ENCODE measurements around the gene FTH1. TPM values are rescaled to one million over a fixed set of nuclear protein-coding genes. Genes with fewer than 3 reads are reported as not detected.

FTH1 gene
- total and polyA plus RNA-seq, 4 donors = 592 to 4,630 (median 2,175) TPM

GRCh38 chr11:61972112-61972671 is 4.8 kb upstream of the FTH1 start:
- H3K27ac ChIP-seq (ENCODE audit: low read depth in 1 of 2, low read length in 2 of 2) = peak overlapping the region; percentile 89 to 92
- H3K4me3 ChIP-seq (ENCODE audit: low read depth in 1 of 3, low read length in 3 of 3) = peak overlapping the region; percentile 5 to 33 (median 9)

GRCh38 chr11:61971248-61972111 is 4.0 kb upstream of the FTH1 start:
- WGBS = 26% methylated on average over 16 of the region's 16 CpGs
- Histone ChIP-seq H3K9ac (ENCODE audit: low read depth in 1 of 2, low read length in 2 of 2) (peak overlapping the region in 1 of 2 donors; percentile 94), H3K27ac (ENCODE audit: low read depth in 1 of 2, low read length in 2 of 2) (peak overlapping the region; percentile 89 to 92), H3K36me3 (ENCODE audit: control insufficient read depth in 4 of 4, insufficient read depth in 3 of 4, low read depth in 1 of 4, low read length in 3 of 4) (no peaks in the 10 kb centered on the region), H3K9me3 (ENCODE audit: control insufficient read depth in 4 of 4, low read length in 3 of 4) (no peaks in the 10 kb centered on the region), H3K27me3 (ENCODE audit: control insufficient read depth in 4 of 4, insufficient read depth in 4 of 4, low read length in 3 of 4) (no peaks in the 10 kb centered on the region), H3K4me3 (ENCODE audit: low read depth in 1 of 3, low read length in 3 of 3) (no peak overlapping the region), H3K4me1 (ENCODE audit: control insufficient read depth in 4 of 4, insufficient read depth in 4 of 4, low read length in 3 of 4) (peaks cover 18 to 63% (median 34%) of the 10 kb centered on the region in 4 donors)
- DNase-seq (ENCODE audit: low spot score) = peak; percentile 97
- no peak for TF ChIP-seq GABPA (IDR thresholded peaks at IDR 0.05 in 1 of 2, conservative IDR thresholded peaks at IDR 0.05 in 1 of 2)
- peak; percentile 34 for TF ChIP-seq REST (IDR thresholded peaks at IDR 0.05)
- peak in 1 of 2 donors; percentile 53 for TF ChIP-seq RAD21 (IDR thresholded peaks at IDR 0.05)
- peak; percentile 38 to 67 for TF ChIP-seq RXRA (IDR thresholded peaks at IDR 0.05)
- TF ChIP-seq EGR1 (IDR thresholded peaks at IDR 0.05; ENCODE audit: low read depth in 2 of 2) = peak in 1 of 2 donors; percentile 60
- TF ChIP-seq FOXA1 (IDR thresholded peaks at IDR 0.05) = no peak
- no peak for TF ChIP-seq HNF4G (IDR thresholded peaks at IDR 0.05)
- peak; percentile 90 for TF ChIP-seq SP1 (IDR thresholded peaks at IDR 0.05)
- TF ChIP-seq YY1 (IDR thresholded peaks at IDR 0.05) = peak; percentile 49
- TF ChIP-seq CTCF (IDR thresholded peaks at IDR 0.05; ENCODE audit: low read depth, low read length, missing input control) = no peak
- TF ChIP-seq HNF4A (conservative IDR thresholded peaks at IDR 0.05) = peak; percentile 46 to 62

More at GRCh38 chr11:61972112-61972671, 4.8 kb upstream of the FTH1 start:
- peaks cover 18 to 69% (median 37%) of the 10 kb centered on the region in 4 donors for H3K4me1 ChIP-seq (ENCODE audit: control insufficient read depth in 4 of 4, insufficient read depth in 4 of 4, low read length in 3 of 4)
- TF ChIP-seq RXRA (IDR thresholded peaks at IDR 0.05) (no peak), REST (IDR thresholded peaks at IDR 0.05) (no peak), HNF4A (conservative IDR thresholded peaks at IDR 0.05) (peak in 1 of 2 donors; percentile 61), HNF4G (IDR thresholded peaks at IDR 0.05) (peak; percentile 59), MAX (IDR thresholded peaks at IDR 0.05) (no peak), GABPA (IDR thresholded peaks at IDR 0.05 in 1 of 2, conservative IDR thresholded peaks at IDR 0.05 in 1 of 2) (no peak), ATF3 (IDR thresholded peaks at IDR 0.05) (no peak)
- no peaks in the 10 kb centered on the region for H3K27me3 ChIP-seq (ENCODE audit: control insufficient read depth in 4 of 4, insufficient read depth in 4 of 4, low read length in 3 of 4)
- H3K9me3 ChIP-seq (ENCODE audit: control insufficient read depth in 4 of 4, low read length in 3 of 4) = no peaks in the 10 kb centered on the region
- H3K36me3 ChIP-seq (ENCODE audit: control insufficient read depth in 4 of 4, insufficient read depth in 3 of 4, low read depth in 1 of 4, low read length in 3 of 4) = no peaks in the 10 kb centered on the region
- 42% methylated on average over 7 of the region's 7 CpGs for WGBS
- H3K9ac ChIP-seq (ENCODE audit: low read depth in 1 of 2, low read length in 2 of 2) = peak overlapping the region; percentile 57 to 94
- no peak for DNase-seq (ENCODE audit: low spot score)
